ENCODE measurements around the gene ARHGAP44.

Gene ARHGAP44

DNA sequence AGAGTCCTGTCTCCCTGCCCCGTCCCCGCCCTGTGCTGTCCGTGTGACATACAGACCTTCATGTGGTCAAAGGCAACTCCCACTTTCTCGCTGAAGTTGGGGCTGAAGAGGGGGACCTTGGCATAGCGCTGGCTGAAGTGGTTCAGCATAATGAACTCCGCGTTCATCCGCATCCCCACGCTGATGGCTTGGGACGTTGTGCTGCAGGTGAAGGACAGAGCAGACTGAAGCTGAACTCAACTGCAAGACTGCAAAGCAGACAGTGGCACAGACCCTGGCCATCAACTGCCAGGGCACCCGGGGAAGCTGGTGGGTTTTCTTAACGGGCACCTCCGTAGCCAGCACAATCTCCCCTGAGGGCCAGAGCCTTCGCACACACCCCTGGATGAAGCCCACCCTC, 204.3 kb downstream of the ARHGAP44 start:
- DNase-seq: no peak
- Histone ChIP-seq H3K4me3 (ENCODE audit: low read depth, low read length) (no peak overlapping the region), H3K9me3 (ENCODE audit: severe bottlenecking) (no peaks in the 10 kb centered on the region), H3K27ac (no peak overlapping the region), H3K27me3 (ENCODE audit: insufficient read depth, low read depth, severe bottlenecking) (no peaks in the 10 kb centered on the region), H3K36me3 (peaks cover 82% of the 10 kb centered on the region)
- TF ChIP-seq, protein P1, sequence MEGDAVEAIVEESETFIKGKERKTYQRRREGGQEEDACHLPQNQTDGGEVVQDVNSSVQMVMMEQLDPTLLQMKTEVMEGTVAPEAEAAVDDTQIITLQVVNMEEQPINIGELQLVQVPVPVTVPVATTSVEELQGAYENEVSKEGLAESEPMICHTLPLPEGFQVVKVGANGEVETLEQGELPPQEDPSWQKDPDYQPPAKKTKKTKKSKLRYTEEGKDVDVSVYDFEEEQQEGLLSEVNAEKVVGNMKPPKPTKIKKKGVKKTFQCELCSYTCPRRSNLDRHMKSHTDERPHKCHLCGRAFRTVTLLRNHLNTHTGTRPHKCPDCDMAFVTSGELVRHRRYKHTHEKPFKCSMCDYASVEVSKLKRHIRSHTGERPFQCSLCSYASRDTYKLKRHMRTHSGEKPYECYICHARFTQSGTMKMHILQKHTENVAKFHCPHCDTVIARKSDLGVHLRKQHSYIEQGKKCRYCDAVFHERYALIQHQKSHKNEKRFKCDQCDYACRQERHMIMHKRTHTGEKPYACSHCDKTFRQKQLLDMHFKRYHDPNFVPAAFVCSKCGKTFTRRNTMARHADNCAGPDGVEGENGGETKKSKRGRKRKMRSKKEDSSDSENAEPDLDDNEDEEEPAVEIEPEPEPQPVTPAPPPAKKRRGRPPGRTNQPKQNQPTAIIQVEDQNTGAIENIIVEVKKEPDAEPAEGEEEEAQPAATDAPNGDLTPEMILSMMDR (IDR thresholded peaks at IDR 0.05; ENCODE audit: low read depth, low read length): no peak

DNA sequence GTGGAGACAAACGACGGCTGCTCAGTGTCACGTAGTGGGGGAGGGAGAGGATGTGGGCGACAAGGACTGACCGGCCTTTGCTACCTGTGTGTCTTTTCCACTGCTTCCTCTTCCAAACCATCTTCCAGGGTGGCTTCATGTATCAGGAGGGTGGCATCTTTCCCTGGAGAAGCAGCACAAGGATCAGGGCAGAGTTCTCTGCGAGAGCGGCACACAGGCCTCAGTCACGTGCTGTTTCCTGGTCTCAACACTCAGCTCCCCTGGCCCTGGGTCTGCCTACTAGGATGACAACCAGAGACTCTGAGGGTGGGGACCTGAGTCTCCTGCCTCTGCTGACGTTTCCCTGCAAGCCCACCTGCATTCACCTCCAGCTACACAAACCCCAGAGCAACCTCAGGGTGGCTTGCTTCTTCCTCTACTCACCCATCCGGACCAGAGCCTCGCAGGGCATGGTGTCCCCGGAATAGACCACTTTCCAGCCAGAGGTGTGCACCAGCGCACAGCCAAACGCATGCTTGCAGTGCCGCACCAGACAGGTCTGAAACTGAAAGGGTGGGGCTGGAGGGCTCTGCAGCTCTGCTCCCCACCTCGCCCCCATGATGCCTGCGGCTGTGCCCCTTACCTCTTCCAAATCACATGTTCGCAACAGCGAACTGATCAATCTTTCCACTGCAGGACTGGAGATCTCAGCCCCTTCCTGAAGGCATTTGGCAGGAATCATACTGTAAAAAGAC, 205.2 kb downstream of the ARHGAP44 start:
- Histone ChIP-seq H3K4me3 (ENCODE audit: low read depth, low read length) (no peak overlapping the region), H3K36me3 (peaks cover 89% of the 10 kb centered on the region), H3K27ac (no peak overlapping the region), H3K9me3 (ENCODE audit: severe bottlenecking) (no peaks in the 10 kb centered on the region), H3K27me3 (ENCODE audit: insufficient read depth, low read depth, severe bottlenecking) (no peaks in the 10 kb centered on the region)
- no peak for DNase-seq
- TF ChIP-seq, protein P1 (IDR thresholded peaks at IDR 0.05; ENCODE audit: low read depth, low read length): no peak

DNA sequence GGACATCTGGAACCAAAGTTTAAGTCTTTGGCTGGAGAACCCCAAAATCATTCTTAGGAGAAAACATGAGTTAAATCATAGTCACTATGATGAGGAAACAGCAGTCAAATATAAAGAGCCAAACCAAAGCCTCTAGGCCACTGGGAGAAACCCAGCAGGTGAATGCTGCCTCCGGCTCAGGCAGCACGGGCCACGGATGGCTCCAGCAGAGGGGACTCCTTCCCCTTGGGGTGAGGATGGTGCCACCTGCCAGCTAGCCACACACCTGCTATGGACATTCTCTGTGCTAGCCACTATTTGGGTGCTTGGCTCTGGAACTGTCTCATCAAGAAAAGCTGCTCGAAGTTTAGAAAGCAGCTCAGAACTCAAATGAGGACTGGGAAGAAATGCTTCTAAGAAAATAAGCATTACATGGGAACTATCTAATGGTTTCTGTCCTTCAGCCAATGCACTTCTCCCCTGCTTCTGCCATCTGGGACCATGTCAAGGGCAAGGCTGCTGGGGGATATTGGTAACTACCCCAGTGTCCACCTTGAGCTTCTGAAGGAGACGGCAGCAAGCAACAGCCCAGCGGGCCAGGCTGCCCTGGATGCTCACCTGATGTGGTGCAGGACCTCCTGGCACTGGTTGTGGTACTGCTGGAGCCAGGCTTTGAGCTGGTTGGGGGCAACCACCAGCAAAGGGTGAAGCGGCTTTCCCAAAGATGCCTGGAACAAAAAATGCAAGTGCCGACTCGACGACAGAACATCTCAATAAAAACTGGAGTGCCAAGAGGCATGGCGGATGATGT, 206.0 kb downstream of the ARHGAP44 start:
- Histone ChIP-seq H3K36me3 (peaks cover 94% of the 10 kb centered on the region), H3K9me3 (ENCODE audit: severe bottlenecking) (no peaks in the 10 kb centered on the region), H3K27ac (no peak overlapping the region), H3K27me3 (ENCODE audit: insufficient read depth, low read depth, severe bottlenecking) (no peaks in the 10 kb centered on the region), H3K4me3 (ENCODE audit: low read depth, low read length) (no peak overlapping the region)
- DNase-seq: no peak
- TF ChIP-seq, protein P1 (IDR thresholded peaks at IDR 0.05; ENCODE audit: low read depth, low read length): no peak

DNA sequence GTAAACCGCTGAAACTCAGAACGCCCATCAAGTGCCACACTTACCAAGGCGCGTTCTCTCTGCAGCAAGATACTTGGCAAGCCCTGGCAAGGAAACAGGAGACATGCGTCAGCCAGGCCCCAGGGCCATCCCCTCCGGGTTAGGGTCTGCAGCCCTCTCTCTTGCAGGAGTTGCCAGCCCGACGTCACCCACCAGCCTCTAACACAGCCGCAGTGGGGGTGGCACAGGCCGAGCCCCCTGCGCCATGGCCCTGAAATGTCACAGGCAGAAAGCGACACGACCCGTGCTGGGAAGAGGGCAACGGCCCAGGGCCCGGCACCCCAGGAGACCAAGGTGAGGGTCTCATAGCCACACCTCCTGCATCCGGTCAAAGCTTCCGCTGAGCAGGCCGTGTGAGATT, 206.6 kb downstream of the ARHGAP44 start:
- no peak overlapping the region for H3K27ac ChIP-seq
- no peaks in the 10 kb centered on the region for H3K9me3 ChIP-seq (ENCODE audit: severe bottlenecking)
- no peaks in the 10 kb centered on the region for H3K27me3 ChIP-seq (ENCODE audit: insufficient read depth, low read depth, severe bottlenecking)
- peaks cover 94% of the 10 kb centered on the region for H3K36me3 ChIP-seq
- no peak overlapping the region for H3K4me3 ChIP-seq (ENCODE audit: low read depth, low read length)
- TF ChIP-seq, protein P1 (IDR thresholded peaks at IDR 0.05; ENCODE audit: low read depth, low read length): no peak
- no peak for DNase-seq

DNA sequence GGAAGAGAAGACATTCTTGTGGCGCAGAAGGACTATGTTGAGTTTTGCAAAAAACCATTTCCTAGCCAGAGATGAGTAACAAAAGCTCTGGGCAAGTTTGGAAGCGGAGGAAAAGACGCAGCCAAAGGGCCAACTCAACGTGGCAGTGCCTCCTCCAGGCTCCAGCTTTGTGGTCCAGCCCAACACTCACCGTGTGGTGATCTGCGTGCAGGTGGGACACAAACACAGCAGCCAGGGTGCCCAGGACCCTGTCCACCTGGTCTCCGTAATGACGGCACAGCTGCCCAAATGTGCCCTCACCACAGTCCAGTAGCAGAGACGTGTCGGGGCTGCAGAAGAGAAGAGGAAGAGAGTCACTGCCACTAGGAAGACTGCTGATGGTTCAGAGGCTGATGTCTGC, 207.1 kb downstream of the ARHGAP44 start:
- H3K4me3 ChIP-seq (ENCODE audit: low read depth, low read length): no peak overlapping the region
- peaks cover 94% of the 10 kb centered on the region for H3K36me3 ChIP-seq
- TF ChIP-seq, protein P1 (IDR thresholded peaks at IDR 0.05; ENCODE audit: low read depth, low read length): no peak
- H3K27ac ChIP-seq: no peak overlapping the region
- no peaks in the 10 kb centered on the region for H3K9me3 ChIP-seq (ENCODE audit: severe bottlenecking)
- DNase-seq: no peak
- H3K27me3 ChIP-seq (ENCODE audit: insufficient read depth, low read depth, severe bottlenecking): no peaks in the 10 kb centered on the region

Measured in WERI-Rb-1 (cell line).